ENCODE data around the gene SIX2. TPM values are rescaled to one million over a fixed set of nuclear protein-coding genes. Genes with fewer than 3 reads are reported as not detected.
A peak's percentile ranks its signal among the peaks of the same experiment; 100 is the strongest.

SIX2 gene
- total and polyA plus RNA-seq, 2 donors (not counting 1 experiment from before 2014, with no cell fraction given): not detected

GRCh38 chr2:44956843-44957242 is 52.4 kb downstream of the SIX2 start:
- H3K4me1 Mint-ChIP-seq: peaks cover 32% of the 10 kb centered on the region
- Histone ChIP-seq H3K79me2 (ENCODE audit: control insufficient read depth, insufficient read depth, low read length) (no peaks in the 10 kb centered on the region), H3K27me3 (replicated peaks in 1 of 4; ENCODE audit: control extremely low read depth in 1 of 4, control insufficient read depth in 3 of 4, insufficient read depth in 4 of 4, low read length in 3 of 4) (peaks cover 0 to 52% (median 21%) of the 10 kb centered on the region in 4 experiments), H3K9me3 (ENCODE audit: control extremely low read depth in 1 of 3, control insufficient read depth in 2 of 3, insufficient read depth in 1 of 3, low read length in 2 of 3) (peaks cover 0 to 12% (median 0%) of the 10 kb centered on the region in 3 donors), H3K27ac (ENCODE audit: low read length in 2 of 2) (no peak overlapping the region), H3K4me1 (ENCODE audit: control insufficient read depth in 2 of 2, insufficient read depth in 2 of 2, low read length in 2 of 2) (peaks cover 31 to 35% of the 10 kb centered on the region in 2 donors), H2AFZ (ENCODE audit: insufficient read depth, low read depth, low read length, poor library complexity, severe bottlenecking) (no peak overlapping the region), H3K4me2 (replicated peaks; ENCODE audit: low read depth, low read length, poor library complexity, severe bottlenecking) (no peak overlapping the region), H3K4me3 (ENCODE audit: control extremely low read depth in 1 of 5, extremely low read depth in 1 of 5, insufficient read depth in 1 of 5, low read depth in 2 of 5, low read length in 4 of 5) (no peak overlapping the region), H4K20me1 (ENCODE audit: control insufficient read depth, insufficient read depth, low read length, poor library complexity, severe bottlenecking) (no peaks in the 10 kb centered on the region), H3K36me3 (replicated peaks in 1 of 2; ENCODE audit: control extremely low read depth in 1 of 2, control insufficient read depth in 1 of 2, extremely low read depth in 1 of 2, insufficient read depth in 2 of 2, low read length in 1 of 2) (no peaks in the 10 kb centered on the region), H3K9ac (ENCODE audit: low read length) (no peak overlapping the region)
- no peak overlapping the region for H3K27ac Mint-ChIP-seq
- intact Hi-C loops (cut with micrococcal nuclease): no loop called here
- no peaks in the 10 kb centered on the region for H3K9me3 Mint-ChIP-seq (ENCODE audit: insufficient read depth)
- POLR2A ChIA-PET: no interaction called here
- CTCF ChIA-PET: interaction anchor here (0.6 to 10.5 kb wide), 19 partner anchors 13 to 913 kb away, joined by 3 to 216 read pairs (median 4); no protein-coding TSS in a partner anchor
- no CpG with 5 or more reads among the region's 1 CpG for WGBS (ENCODE audit: insufficient coverage)
- peaks cover 70% of the 10 kb centered on the region for H3K27me3 Mint-ChIP-seq
- no peak for DNase-seq
- no peak for ATAC-seq (ENCODE audit: low read depth)
- TF ChIP-seq EZH2 (IDR thresholded peaks at IDR 0.05; ENCODE audit: borderline replicate concordance, insufficient read depth, low read depth, low read length, poor library complexity, severe bottlenecking) (no peak), CTCF (IDR thresholded peaks at IDR 0.05) (no peak)
- no peak overlapping the region for H3K4me3 Mint-ChIP-seq

- TF ChIP-seq EZH2 (IDR thresholded peaks at IDR 0.05; ENCODE audit: borderline replicate concordance, insufficient read depth, low read depth, low read length, poor library complexity, severe bottlenecking) (peak; percentile 65), CTCF (IDR thresholded peaks at IDR 0.05) (peak; percentile 97)
- peaks cover 35 to 40% of the 10 kb centered on the region in 2 donors for H3K4me1 ChIP-seq (ENCODE audit: control insufficient read depth in 2 of 2, insufficient read depth in 2 of 2, low read length in 2 of 2)
- Mint-ChIP-seq H3K4me1 (peaks cover 36% of the 10 kb centered on the region), H3K9me3 (ENCODE audit: insufficient read depth) (no peaks in the 10 kb centered on the region), H3K27me3 (peaks cover 74% of the 10 kb centered on the region), H3K27ac (no peak overlapping the region), H3K4me3 (peak overlapping the region; percentile 82)
- H3K79me2 ChIP-seq (ENCODE audit: control insufficient read depth, insufficient read depth, low read length): no peaks in the 10 kb centered on the region
- peak; percentile 80 for ATAC-seq (ENCODE audit: low read depth)
- H3K27me3 ChIP-seq (replicated peaks in 1 of 4; ENCODE audit: control extremely low read depth in 1 of 4, control insufficient read depth in 3 of 4, insufficient read depth in 4 of 4, low read length in 3 of 4): peaks cover 0 to 57% (median 28%) of the 10 kb centered on the region in 4 experiments
- H3K27ac ChIP-seq (ENCODE audit: low read length in 2 of 2): no peak overlapping the region
- peaks cover 0 to 12% (median 0%) of the 10 kb centered on the region in 3 donors for H3K9me3 ChIP-seq (ENCODE audit: control extremely low read depth in 1 of 3, control insufficient read depth in 2 of 3, insufficient read depth in 1 of 3, low read length in 2 of 3)
- intact Hi-C loops (cut with micrococcal nuclease): loop anchor here (1.0 kb wide), 3 partner anchors 476 to 868 kb away; no protein-coding TSS in a partner anchor
- peak overlapping the region in 4 of 5 experiments; percentile 9 to 56 (median 35) for H3K4me3 ChIP-seq (ENCODE audit: control extremely low read depth in 1 of 5, extremely low read depth in 1 of 5, insufficient read depth in 1 of 5, low read depth in 2 of 5, low read length in 4 of 5)
- peak overlapping the region; percentile 63 for H2AFZ ChIP-seq (ENCODE audit: insufficient read depth, low read depth, low read length, poor library complexity, severe bottlenecking)
- ChIA-PET POLR2A (no interaction called here), CTCF (interaction anchor here (0.6 to 10.5 kb wide), 43 partner anchors 9 to 912 kb away, joined by 3 to 216 read pairs (median 4); partner anchors contain the start of gene CAMKMT)
- no peaks in the 10 kb centered on the region for H4K20me1 ChIP-seq (ENCODE audit: control insufficient read depth, insufficient read depth, low read length, poor library complexity, severe bottlenecking)
- WGBS (ENCODE audit: insufficient coverage): 7% methylated on average over 35 of the region's 38 CpGs
- H3K36me3 ChIP-seq (replicated peaks in 1 of 2; ENCODE audit: control extremely low read depth in 1 of 2, control insufficient read depth in 1 of 2, extremely low read depth in 1 of 2, insufficient read depth in 2 of 2, low read length in 1 of 2): no peaks in the 10 kb centered on the region
- H3K9ac ChIP-seq (ENCODE audit: low read length): peak overlapping the region; percentile 51
- peak overlapping the region; percentile 82 for H3K4me2 ChIP-seq (replicated peaks; ENCODE audit: low read depth, low read length, poor library complexity, severe bottlenecking)
- DNase-seq: peak; percentile 85
Measured at GRCh38 chr2:44955593-44956392, 53.5 kb downstream of the SIX2 start.
